GM12878 (cell line): Measurements from ENCODE around the gene SRSF1. TPM values are rescaled to one million over a fixed set of nuclear protein-coding genes. Genes with fewer than 3 reads are reported as not detected.

Experiments used
- CHD2 ChIP-seq: IDR thresholded peaks from 2 replicates; pipeline ENCODE4 v1.6.1; 2011; ENCODE audit warnings: low read depth, low read length, improper control_type of control experiment, borderline replicate concordance
- CUX1 ChIP-seq: IDR thresholded peaks from 2 replicates; pipeline ENCODE4 v1.6.1; 2012; ENCODE audit warnings: improper control_type of control experiment, low read depth, low read length; ENCODE audit not compliant: insufficient replicate concordance
- ETV6 ChIP-seq, 2 experiments: fragments of 450-650 bp in 1 of 2; IDR thresholded peaks in 1 of 2; conservative IDR thresholded peaks in 1 of 2; 2 replicates each; pipeline ENCODE4 v1.6.1; 2014; ENCODE audit warnings: antibody characterized with exemption in 1 of 2, borderline replicate concordance in 1 of 2, low read depth in 1 of 2, mild to moderate bottlenecking in 1 of 2, moderate library complexity in 1 of 2
- FOXK2 ChIP-seq: fragments of 450-650 bp; IDR thresholded peaks from 2 replicates; pipeline ENCODE4 v1.6.1; 2017; ENCODE audit warnings: mild to moderate bottlenecking, moderate library complexity
- IRF4 ChIP-seq: IDR thresholded peaks from 2 replicates; pipeline ENCODE4 v1.6.1; 2011; ENCODE audit warnings: low read depth, low read length
- JUNB ChIP-seq: IDR thresholded peaks from 2 replicates; pipeline ENCODE4 v1.6.1; 2016; ENCODE audit warnings: antibody characterized with exemption, mild to moderate bottlenecking
- LARP7 ChIP-seq: fragments of 450-650 bp; IDR thresholded peaks from 2 replicates; pipeline ENCODE4 v1.6.1; 2017; ENCODE audit warnings: mild to moderate bottlenecking
- RB1 ChIP-seq: fragments of 450-650 bp; formaldehyde crosslinking; IDR thresholded peaks from 2 replicates; pipeline ENCODE4 v1.6.1; 2017; ENCODE audit warnings: mild to moderate bottlenecking, borderline replicate concordance
- polyA plus RNA-seq, 11 experiments: library from polyadenylated mRNA; depleted of rRNA in 4 of 11; unstranded in 6 of 11; stranded (reverse) in 5 of 11; fragments of >200 nt; fragmentation: Nextera tagmentation in 4 of 11; fragmentation: Illumina TruSeq in 1 of 11; extraction: Ambion mirVana in 4 of 11; extraction: Trizol in 1 of 11; gene quantifications; 1 replicate in 1 of 11; 2 replicates in 10 of 11; pipeline versions ENCODE4 v1.2.1 to v1.2.3, GENCODE V29; 2011 to 2016; ENCODE audit warnings: inconsistent platforms in 2 of 11, missing spikeins in 2 of 11, low read depth in 1 of 11
- total RNA-seq, 4 experiments: library from RNA; depleted of rRNA in 3 of 4; stranded (reverse); fragments of >200 nt in 3 of 4; fragmentation: Illumina TruSeq in 1 of 4; extraction: Trizol in 1 of 4; gene quantifications; 2 replicates each; pipeline versions ENCODE4 v1.2.1 to v1.2.3, GENCODE V29; 2013 to 2021
- TF ChIP-seq, protein P1 (sequence below): IDR thresholded peaks from 2 replicates; pipeline ENCODE4 v1.6.1; 2012; ENCODE audit warnings: mild to moderate bottlenecking, low read depth, low read length
- TF ChIP-seq, protein P2 (sequence below): IDR thresholded peaks from 2 replicates; pipeline ENCODE4 v1.6.1; 2012; ENCODE audit warnings: low read length, inconsistent platforms
- TF ChIP-seq, protein P3 (sequence below): IDR thresholded peaks from 2 replicates; pipeline ENCODE4 v1.6.1; 2011; ENCODE audit warnings: mild to moderate bottlenecking, low read depth, low read length, moderate library complexity; ENCODE audit not compliant: insufficient replicate concordance
- TF ChIP-seq, protein P4 (sequence below): IDR thresholded peaks from 2 replicates; pipeline ENCODE4 v1.6.1; 2011; ENCODE audit warnings: low read depth, low read length, improper control_type of control experiment, borderline replicate concordance

SRSF1 gene
- total and polyA plus RNA-seq, 10 of the 15 experiments (the other 5 are each of a cell fraction or from before 2014, with no cell fraction given) = 101 to 474 (median 404) TPM

- peak; percentile 39 for TF ChIP-seq CUX1
- TF ChIP-seq, protein P1, sequence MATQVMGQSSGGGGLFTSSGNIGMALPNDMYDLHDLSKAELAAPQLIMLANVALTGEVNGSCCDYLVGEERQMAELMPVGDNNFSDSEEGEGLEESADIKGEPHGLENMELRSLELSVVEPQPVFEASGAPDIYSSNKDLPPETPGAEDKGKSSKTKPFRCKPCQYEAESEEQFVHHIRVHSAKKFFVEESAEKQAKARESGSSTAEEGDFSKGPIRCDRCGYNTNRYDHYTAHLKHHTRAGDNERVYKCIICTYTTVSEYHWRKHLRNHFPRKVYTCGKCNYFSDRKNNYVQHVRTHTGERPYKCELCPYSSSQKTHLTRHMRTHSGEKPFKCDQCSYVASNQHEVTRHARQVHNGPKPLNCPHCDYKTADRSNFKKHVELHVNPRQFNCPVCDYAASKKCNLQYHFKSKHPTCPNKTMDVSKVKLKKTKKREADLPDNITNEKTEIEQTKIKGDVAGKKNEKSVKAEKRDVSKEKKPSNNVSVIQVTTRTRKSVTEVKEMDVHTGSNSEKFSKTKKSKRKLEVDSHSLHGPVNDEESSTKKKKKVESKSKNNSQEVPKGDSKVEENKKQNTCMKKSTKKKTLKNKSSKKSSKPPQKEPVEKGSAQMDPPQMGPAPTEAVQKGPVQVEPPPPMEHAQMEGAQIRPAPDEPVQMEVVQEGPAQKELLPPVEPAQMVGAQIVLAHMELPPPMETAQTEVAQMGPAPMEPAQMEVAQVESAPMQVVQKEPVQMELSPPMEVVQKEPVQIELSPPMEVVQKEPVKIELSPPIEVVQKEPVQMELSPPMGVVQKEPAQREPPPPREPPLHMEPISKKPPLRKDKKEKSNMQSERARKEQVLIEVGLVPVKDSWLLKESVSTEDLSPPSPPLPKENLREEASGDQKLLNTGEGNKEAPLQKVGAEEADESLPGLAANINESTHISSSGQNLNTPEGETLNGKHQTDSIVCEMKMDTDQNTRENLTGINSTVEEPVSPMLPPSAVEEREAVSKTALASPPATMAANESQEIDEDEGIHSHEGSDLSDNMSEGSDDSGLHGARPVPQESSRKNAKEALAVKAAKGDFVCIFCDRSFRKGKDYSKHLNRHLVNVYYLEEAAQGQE = 0 out of 2 replicates have a peak, but pooled peaks have one; percentile 4
- TF ChIP-seq, protein P2, sequence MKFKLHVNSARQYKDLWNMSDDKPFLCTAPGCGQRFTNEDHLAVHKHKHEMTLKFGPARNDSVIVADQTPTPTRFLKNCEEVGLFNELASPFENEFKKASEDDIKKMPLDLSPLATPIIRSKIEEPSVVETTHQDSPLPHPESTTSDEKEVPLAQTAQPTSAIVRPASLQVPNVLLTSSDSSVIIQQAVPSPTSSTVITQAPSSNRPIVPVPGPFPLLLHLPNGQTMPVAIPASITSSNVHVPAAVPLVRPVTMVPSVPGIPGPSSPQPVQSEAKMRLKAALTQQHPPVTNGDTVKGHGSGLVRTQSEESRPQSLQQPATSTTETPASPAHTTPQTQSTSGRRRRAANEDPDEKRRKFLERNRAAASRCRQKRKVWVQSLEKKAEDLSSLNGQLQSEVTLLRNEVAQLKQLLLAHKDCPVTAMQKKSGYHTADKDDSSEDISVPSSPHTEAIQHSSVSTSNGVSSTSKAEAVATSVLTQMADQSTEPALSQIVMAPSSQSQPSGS = no peak
- peak; percentile 88 for TF ChIP-seq CHD2
- peak; percentile 100 for TF ChIP-seq RB1
- TF ChIP-seq IRF4 = 0 out of 2 replicates have a peak, but pooled peaks have one; percentile 27
- TF ChIP-seq JUNB = no peak
- peak in 1 of 2 experiments; percentile 76; a peak in 2 of 4 replicates for TF ChIP-seq ETV6 (conservative IDR thresholded peaks at IDR 0.05 in 1 of 2, IDR thresholded peaks at IDR 0.05 in 1 of 2; ENCODE audit: borderline replicate concordance in 1 of 2, low read depth in 1 of 2)
- TF ChIP-seq, protein P3, sequence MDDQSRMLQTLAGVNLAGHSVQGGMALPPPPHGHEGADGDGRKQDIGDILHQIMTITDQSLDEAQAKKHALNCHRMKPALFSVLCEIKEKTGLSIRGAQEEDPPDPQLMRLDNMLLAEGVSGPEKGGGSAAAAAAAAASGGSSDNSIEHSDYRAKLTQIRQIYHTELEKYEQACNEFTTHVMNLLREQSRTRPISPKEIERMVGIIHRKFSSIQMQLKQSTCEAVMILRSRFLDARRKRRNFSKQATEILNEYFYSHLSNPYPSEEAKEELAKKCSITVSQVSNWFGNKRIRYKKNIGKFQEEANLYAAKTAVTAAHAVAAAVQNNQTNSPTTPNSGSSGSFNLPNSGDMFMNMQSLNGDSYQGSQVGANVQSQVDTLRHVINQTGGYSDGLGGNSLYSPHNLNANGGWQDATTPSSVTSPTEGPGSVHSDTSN = peak; percentile 72
- peak; percentile 79 for TF ChIP-seq FOXK2
- TF ChIP-seq, protein P4, sequence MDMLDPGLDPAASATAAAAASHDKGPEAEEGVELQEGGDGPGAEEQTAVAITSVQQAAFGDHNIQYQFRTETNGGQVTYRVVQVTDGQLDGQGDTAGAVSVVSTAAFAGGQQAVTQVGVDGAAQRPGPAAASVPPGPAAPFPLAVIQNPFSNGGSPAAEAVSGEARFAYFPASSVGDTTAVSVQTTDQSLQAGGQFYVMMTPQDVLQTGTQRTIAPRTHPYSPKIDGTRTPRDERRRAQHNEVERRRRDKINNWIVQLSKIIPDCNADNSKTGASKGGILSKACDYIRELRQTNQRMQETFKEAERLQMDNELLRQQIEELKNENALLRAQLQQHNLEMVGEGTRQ = no peak
- TF ChIP-seq LARP7 = peak; percentile 86
Measured at GRCh38 chr17:58006924-58007780, at the start of gene SRSF1 (continued).
